DOHH2 (cell line): Measurements from ENCODE around the gene SDCCAG8.

ENCODE experiments used
- EZH2phosphoT487 ChIP-seq: fragments of 200-600 bp; sonication (generic); IDR thresholded peaks from 2 replicates; pipeline ENCODE4 v1.6.1; 2017; ENCODE audit warnings: borderline replicate concordance, mild to moderate bottlenecking, antibody characterized with exemption, low read length, moderate library complexity, mixed read lengths
- TF ChIP-seq, protein P1 (sequence below): fragments of 200-600 bp; sonication (generic); IDR thresholded peaks from one replicate; pipeline ENCODE4 v1.5.1; 2014; ENCODE audit warnings: antibody characterized with exemption, mild to moderate bottlenecking, low read depth, low read length; ENCODE audit not compliant: poor library complexity, severe bottlenecking

DNA sequence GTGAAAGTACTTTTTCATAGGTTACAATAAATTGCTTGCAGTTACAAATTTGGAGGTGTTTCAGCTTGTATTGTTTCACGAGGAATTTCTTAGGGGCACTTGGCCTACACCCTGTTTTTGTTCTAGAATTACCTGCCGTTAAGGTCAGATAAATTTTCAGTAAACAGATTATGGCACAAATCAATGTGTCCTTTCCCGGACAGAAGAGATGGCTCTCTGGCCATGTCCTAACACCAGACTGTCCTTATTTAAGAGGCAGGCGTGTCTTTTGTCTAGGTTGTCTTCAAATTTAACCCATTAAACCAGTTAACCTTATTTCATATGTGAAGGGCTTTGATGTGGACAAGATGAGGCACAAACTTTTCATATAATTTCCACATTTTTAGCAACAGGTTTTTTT is 243.4 kb downstream of the SDCCAG8 start:
- TF ChIP-seq, protein P1, sequence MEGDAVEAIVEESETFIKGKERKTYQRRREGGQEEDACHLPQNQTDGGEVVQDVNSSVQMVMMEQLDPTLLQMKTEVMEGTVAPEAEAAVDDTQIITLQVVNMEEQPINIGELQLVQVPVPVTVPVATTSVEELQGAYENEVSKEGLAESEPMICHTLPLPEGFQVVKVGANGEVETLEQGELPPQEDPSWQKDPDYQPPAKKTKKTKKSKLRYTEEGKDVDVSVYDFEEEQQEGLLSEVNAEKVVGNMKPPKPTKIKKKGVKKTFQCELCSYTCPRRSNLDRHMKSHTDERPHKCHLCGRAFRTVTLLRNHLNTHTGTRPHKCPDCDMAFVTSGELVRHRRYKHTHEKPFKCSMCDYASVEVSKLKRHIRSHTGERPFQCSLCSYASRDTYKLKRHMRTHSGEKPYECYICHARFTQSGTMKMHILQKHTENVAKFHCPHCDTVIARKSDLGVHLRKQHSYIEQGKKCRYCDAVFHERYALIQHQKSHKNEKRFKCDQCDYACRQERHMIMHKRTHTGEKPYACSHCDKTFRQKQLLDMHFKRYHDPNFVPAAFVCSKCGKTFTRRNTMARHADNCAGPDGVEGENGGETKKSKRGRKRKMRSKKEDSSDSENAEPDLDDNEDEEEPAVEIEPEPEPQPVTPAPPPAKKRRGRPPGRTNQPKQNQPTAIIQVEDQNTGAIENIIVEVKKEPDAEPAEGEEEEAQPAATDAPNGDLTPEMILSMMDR = no peak
- TF ChIP-seq EZH2phosphoT487 = no peak
